OCI-M2 (cell line): ENCODE data around the gene POMT2.

Experiments
- DNase-seq: peaks from one replicate; lab custom pipeline; 2025; ENCODE audit not compliant: unreplicated experiment; lab: John Stamatoyannopoulos, UW

The POMT2 gene

GRCh38 chr14:77270361-77271112 lies 50.1 kb downstream of the POMT2 start:
- no peak for DNase-seq

DNA sequence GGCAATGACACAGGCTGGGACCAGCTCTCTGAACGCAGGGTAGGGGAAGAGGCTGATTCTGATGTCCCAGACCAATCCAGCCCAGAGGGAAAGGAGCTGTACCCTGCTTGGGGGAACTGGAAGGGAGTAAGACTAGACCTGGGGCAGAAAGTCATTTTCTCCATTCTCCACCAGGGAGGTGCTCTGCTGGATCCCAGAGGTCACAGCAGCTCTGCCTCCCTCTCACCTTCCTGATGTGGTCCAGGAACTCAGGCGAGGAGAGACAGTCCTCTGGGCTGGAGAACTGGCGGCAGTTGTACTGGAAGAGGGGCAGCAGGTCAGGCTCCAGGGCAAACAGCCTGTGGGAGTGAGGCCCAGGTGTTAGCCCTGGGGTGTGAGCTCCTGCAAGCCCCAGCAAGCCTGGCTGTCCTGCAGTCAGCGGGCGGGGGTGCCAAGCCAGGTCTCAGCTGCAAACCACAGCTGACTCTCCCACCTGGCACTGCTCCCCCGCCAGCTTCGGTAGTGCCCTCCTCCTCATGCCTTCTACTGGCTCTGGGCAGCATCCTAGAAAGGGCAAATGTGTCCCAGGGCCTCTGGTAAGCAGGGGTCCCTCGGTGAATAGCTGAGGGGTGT lies 51.6 kb downstream of the POMT2 start:
- DNase-seq = no peak

- no peak for DNase-seq
These were observed 52.6 kb downstream of the POMT2 start for GRCh38 chr14:77267937-77268699.

- DNase-seq = no peak
These were observed 54.3 kb downstream of the POMT2 start for GRCh38 chr14:77266336-77266735.

DNA sequence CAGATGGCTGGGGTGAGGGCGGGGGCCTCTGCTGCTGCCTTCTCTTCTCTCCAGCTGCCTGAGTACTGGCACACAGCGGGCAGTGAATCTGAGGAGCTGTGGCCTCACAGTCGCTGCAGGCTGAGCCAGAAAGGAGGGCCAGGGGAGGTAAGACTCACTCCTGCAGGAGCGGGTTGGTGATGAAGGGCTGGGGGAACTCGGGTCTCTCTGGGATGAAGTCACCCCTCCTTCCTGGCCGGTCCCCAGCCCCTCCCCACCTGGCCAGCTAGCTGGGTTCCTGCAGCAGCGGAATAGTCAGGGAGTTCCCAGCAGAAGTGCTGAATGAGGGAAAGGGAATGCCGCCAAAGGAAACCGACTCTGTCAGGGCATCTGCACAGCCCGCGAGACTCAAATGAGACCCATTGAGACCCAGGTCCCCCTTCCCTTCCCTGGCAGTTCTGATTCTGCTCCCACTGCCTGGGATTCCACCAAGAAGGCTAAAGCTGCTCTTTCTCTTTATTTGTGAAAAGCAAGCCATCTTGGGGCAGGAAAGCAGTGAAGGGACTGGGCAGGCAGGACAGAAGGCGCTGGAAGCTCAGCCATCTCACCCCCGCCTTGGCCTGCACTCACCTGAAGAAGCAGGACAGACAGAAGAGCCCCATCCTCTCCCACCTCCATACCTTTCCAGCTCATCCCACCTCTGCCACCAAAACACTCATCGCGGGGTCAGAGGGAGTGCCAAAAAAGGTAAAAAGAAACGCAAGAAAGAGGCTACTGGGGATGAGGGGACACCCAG lies 54.9 kb downstream of the POMT2 start:
- no peak for DNase-seq

- no peak for DNase-seq
These were observed 55.5 kb downstream of the POMT2 start for GRCh38 chr14:77265187-77265515.

- no peak for DNase-seq
These were observed 56.1 kb downstream of the POMT2 start for GRCh38 chr14:77264466-77265186.

DNA sequence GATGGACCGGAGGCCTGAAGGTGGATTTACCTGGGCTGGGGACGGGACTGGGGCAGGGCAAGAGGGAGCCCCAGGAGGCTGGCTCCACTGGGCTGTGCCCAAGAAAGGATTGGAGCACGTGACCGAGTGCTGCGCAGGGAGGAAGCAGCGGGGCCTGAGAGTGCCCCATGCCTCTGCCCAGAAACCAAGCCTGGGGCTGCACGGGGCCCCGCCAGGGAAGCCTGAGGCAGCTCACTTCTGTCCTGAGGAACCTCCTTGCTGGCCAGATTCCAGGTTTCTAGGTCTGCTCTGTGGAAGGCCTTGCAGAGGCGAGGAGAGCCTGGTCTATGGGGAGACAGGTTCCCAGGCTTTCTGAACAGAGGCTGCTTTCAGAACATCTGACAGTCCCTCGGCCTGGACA lies 60.1 kb downstream of the POMT2 start:
- no peak for DNase-seq

DNA sequence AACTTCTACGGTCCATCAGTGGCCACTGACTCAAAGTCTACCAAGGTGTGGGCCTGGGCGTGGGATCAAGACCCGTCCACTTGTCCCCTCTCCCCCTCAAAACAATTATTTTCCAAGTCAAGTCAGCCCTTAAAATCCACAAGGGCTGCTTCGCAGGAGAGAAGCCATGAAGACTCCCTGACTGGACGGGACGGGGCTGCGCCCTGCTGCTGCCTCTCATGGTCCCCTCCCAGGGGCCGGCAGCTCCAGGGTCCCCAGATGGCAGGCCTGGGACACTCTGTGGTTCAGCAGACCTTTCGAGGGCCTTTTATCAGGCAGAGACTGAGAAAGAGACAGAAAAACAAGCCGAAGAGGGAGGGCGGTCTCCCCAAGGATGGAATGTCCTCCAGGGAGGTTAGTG lies 60.5 kb downstream of the POMT2 start:
- no peak for DNase-seq

- no peak for DNase-seq
These were observed 61.5 kb downstream of the POMT2 start for GRCh38 chr14:77259025-77259715.

GRCh38 chr14:77258566-77258965 lies 62.1 kb downstream of the POMT2 start:
- DNase-seq = no peak

DNA sequence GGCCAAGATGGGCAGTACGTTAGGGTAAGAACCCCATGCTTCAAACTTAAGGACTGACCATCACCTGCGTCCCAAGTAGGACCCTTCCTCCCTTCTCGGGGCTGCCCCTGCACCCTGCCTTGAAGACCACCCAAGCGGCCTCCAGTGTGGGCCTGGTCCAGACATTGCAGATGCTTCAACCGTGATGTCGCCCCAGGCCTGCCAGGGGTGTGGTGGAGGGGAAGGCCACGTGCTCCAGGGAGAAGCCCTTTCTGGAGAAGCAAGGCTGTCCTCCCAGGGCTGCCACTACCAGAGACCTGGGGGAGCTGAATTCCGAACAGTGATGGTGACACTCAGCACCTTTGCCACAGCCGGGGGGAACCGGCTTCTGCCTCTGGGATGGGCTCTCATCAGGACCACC lies 63.0 kb downstream of the POMT2 start:
- no peak for DNase-seq

DNA sequence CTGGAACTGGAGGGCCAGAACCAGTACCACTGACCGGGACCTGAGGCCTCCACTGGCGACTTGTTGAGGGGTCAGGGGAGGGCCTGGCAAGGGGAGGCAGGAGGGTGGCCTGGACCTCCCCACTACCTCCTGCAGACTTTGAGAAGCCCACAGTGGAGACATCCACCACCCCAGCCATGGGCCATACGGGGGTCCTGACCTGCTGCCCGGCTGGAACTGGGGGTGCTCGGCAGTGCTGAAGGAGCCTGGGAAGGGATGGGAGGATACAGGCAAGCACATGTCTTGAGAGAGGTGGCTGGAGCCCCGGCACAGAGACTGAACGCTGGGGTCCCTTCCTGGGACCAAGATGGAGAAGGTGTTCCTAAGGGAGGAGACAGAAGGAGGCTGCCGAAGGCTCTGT lies 64.0 kb downstream of the POMT2 start:
- no peak for DNase-seq

DNA sequence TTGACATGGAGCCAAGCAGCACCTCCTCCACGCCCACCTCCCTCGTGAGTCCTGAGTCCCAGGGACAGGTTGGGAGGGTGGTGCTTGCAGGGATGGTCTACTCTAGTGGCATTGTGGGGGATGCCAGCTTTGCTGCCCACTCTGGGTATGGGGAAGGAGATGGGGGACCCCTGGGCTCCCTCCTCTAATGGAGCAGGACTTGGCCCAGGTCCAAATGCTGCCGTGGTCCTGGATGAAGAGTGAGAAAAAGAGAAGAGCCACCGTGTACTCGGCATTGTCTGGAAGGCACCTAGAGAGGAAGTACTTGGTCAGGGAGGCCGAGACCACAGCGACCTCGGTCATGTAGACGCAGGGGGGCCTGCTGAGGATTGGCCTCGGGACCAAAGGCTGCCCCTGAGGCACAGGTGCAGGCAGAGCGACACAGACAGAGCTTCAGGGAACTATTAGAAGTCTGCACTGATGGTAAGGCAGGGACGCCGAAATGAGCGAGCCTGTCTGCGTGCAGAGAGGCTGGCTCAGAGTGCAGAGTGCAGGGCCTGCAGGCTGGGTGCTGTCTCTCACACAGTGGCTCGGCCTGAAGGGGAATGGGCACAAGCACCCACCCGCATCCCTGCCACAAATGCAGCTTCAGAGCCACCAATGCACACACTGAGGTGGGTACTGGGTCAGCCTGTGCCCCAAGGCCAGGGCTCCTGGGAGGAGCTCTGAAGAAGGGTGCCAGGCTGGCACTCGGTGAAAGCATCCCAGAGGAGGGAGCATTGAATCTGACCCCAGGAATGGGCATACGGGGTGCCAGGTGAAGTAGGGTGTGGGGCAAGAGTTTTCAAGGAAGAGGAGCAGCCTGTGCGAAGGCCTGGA lies 67.1 kb downstream of the POMT2 start:
- DNase-seq = no peak

DNA sequence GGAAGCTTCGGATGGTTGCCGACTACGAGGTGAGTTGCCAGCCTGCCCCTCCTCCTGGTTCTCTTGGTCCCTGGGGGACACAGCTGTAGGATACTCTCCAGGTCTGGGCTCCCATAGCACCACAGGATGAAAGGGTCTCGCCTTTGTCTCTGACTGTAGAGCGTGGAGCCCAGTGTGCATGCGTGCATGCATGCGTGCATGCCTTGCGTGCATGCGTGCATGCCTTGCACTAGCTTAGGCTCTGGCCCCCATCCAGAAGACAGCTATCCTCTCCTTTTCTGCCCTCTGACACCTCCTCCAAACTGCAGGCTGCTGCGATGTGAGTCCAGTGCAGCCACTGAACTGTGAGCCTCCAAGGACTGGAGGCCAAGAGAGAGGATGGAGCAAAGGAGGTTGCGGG lies 68.8 kb downstream of the POMT2 start:
- no peak for DNase-seq

DNA sequence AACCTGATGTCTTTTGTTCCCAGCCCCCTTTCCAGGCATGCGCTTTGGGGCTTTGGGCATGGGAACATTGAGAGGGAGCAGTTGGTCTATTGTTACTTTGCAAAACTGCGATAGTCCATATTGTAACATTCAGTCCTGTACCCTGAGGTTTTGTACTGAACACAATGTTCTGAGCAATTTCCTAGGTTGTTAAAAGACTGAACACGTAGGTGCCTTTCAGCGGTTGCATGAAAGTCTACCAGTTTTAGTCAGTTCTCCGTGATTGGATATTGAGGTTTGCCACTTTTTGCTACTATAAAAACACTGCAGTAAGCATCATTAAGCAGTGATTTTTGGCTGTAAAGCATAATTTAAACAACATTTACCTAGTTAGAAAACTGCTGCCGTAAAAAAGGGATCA lies 69.8 kb downstream of the POMT2 start:
- DNase-seq = no peak

- DNase-seq = no peak
These were observed 71.4 kb downstream of the POMT2 start for GRCh38 chr14:77249286-77249685.

- DNase-seq = no peak
These were observed 72.0 kb downstream of the POMT2 start for GRCh38 chr14:77248666-77249065.

- DNase-seq = no peak
These were observed 73.9 kb downstream of the POMT2 start for GRCh38 chr14:77246784-77247183.
